Measurements from ENCODE around the gene EXD3.

Gene EXD3

DNA sequence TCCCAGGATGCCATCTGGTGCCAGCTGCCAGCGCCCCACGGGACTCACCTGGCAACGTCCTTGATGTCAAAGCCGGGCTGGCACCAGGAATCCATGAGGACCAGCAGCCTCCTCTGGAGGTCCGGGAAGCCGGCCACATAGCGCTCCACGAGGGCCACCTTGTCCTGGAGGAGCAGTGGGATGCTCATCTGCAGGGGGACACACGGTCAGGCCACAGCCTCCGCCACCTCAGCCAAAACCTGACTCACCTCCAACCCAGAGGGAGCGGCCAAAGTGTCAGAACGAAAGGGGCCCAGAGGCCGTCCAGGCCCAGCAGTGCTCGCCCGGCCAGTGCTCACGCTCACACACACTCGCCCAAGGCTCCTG is 56.5 kb downstream of the EXD3 start:
- H3K36me3 ChIP-seq (ENCODE audit: control insufficient read depth in 1 of 2, insufficient read depth in 2 of 2, low read length in 2 of 2): peaks cover 0 to 12% of the 10 kb centered on the region in 2 donors
- no peak overlapping the region for H3K4me3 ChIP-seq (ENCODE audit: low read depth in 1 of 2, low read length in 2 of 2)
- no peaks in the 10 kb centered on the region for H3K27me3 ChIP-seq (ENCODE audit: low read depth, low read length)
- H3K4me1 ChIP-seq (ENCODE audit: control insufficient read depth in 1 of 2, insufficient read depth in 2 of 2, low read length in 2 of 2): peaks cover 0 to 4% of the 10 kb centered on the region in 2 donors
- no peak overlapping the region for H3K27ac ChIP-seq (ENCODE audit: low read length)
- H3K9me3 ChIP-seq (ENCODE audit: control insufficient read depth in 1 of 2, low read length in 2 of 2): no peaks in the 10 kb centered on the region

DNA sequence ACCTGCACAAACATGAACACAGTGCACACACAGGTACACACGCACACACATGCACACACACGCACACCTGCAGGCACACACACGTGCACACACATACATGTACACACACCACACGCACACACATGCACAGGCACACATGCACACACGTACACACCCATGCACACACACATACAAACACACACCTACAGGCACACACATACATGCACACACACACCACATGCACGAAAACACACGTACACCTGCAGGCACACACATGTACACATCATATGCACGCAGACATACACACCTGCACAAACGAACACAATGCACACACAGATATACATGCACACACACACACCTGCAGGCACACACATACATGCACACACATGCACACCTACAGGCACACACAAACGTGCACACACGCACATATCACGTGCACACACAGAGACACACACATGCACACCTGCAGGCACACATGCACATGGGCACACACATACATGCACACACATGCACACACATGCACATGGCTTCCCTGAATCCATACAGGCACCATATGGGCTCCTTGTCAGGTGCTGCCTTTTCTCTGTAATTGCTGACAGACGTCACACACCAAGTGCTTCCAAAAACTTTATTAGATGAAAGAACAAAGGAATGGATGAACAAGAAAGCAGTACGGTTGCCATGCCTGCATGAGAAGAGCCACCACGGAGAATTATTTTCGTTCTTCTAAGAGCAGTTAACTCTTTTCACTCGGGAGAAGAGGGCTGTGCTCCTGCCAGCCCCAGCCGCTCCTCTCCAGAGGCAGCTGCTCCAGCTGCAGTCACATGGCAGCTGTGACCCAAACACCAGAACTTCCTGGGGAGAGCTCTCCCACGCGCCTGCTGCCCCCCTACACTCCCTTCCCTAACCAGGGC is 57.2 kb downstream of the EXD3 start:
- Histone ChIP-seq H3K27me3 (ENCODE audit: low read depth, low read length) (no peaks in the 10 kb centered on the region), H3K4me3 (ENCODE audit: low read depth in 1 of 2, low read length in 2 of 2) (no peak overlapping the region)

DNA sequence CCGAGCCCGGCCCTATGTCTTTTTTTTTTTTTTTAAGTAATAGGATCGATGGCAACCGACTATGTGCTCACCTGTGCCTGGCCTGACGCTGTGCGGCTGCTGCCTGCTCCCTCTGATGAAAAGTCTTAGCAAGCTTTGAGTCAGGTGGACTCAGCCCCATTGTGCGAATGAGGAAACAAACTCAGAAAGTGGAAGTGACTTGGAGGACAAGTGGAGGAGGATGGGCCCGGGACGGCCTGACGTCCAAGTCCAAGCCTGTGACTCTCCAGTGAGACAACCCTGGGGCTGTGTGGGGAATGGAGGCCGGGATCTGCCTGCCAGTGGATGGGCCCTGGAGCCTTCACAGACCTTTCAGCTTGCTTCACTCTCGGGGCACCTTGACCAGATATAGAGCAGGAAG is 57.9 kb downstream of the EXD3 start:
- Histone ChIP-seq H3K27me3 (ENCODE audit: low read depth, low read length) (no peaks in the 10 kb centered on the region), H3K4me3 (ENCODE audit: low read depth in 1 of 2, low read length in 2 of 2) (no peak overlapping the region), H3K36me3 (ENCODE audit: control insufficient read depth in 1 of 2, insufficient read depth in 2 of 2, low read length in 2 of 2) (peaks cover 0 to 12% of the 10 kb centered on the region in 2 donors), H3K4me1 (ENCODE audit: control insufficient read depth in 1 of 2, insufficient read depth in 2 of 2, low read length in 2 of 2) (peaks cover 0 to 4% of the 10 kb centered on the region in 2 donors), H3K9me3 (ENCODE audit: control insufficient read depth in 1 of 2, low read length in 2 of 2) (no peaks in the 10 kb centered on the region), H3K27ac (ENCODE audit: low read length) (no peak overlapping the region)

More for the DNA sequence above, 57.2 kb downstream of the EXD3 start:
- Histone ChIP-seq H3K27ac (ENCODE audit: low read length) (no peak overlapping the region), H3K4me1 (ENCODE audit: control insufficient read depth in 1 of 2, insufficient read depth in 2 of 2, low read length in 2 of 2) (peaks cover 0 to 4% of the 10 kb centered on the region in 2 donors), H3K36me3 (ENCODE audit: control insufficient read depth in 1 of 2, insufficient read depth in 2 of 2, low read length in 2 of 2) (peaks cover 0 to 12% of the 10 kb centered on the region in 2 donors), H3K9me3 (ENCODE audit: control insufficient read depth in 1 of 2, low read length in 2 of 2) (no peaks in the 10 kb centered on the region)

DNA sequence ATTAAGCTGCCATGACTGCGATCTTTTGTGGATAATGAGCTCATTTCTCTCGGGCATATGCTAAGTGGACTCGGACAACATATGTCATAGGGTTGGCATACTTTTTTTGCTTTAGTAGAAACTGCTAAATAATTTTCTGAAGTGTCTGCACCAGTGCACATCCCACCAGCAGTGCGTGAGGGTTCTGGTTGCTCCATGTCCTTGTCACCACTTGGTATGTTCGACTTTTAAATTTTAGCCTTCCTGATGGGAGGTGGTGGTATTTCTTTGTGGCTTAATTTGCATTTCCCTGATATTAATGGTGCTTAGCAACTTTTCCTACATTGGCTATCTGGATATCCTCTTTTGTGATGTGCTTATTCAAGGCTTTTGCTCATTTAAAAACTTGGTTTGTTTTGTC is 63.1 kb downstream of the EXD3 start:
- Histone ChIP-seq H3K27me3 (ENCODE audit: low read depth, low read length) (no peaks in the 10 kb centered on the region), H3K9me3 (ENCODE audit: control insufficient read depth in 1 of 2, low read length in 2 of 2) (peaks cover 0 to 9% of the 10 kb centered on the region in 2 donors), H3K4me1 (ENCODE audit: control insufficient read depth in 1 of 2, insufficient read depth in 2 of 2, low read length in 2 of 2) (no peaks in the 10 kb centered on the region), H3K36me3 (ENCODE audit: control insufficient read depth in 1 of 2, insufficient read depth in 2 of 2, low read length in 2 of 2) (no peaks in the 10 kb centered on the region), H3K4me3 (ENCODE audit: low read depth in 1 of 2, low read length in 2 of 2) (no peak overlapping the region), H3K27ac (ENCODE audit: low read length) (no peak overlapping the region)

DNA sequence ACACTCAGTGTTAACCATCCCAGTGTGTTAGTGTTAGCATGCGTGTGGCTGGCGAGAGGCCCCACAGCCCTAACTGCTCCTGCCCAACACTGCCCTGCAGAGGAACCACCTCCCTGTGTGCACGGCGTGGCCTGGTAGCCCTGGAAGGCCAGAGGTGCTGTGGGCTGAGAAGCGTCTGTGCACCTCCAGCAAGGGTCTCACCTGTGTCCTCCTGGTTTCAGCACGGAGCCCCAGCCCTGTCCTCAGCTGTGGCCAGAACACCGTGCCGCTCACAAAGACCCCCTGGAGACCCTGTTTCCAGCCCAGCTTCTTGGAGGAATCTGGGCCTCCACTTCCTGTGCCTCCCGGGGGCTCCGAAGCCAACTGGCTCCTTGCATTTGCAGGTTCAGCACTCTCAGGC is 64.8 kb downstream of the EXD3 start:
- Histone ChIP-seq H3K4me1 (ENCODE audit: control insufficient read depth in 1 of 2, insufficient read depth in 2 of 2, low read length in 2 of 2) (no peaks in the 10 kb centered on the region), H3K36me3 (ENCODE audit: control insufficient read depth in 1 of 2, insufficient read depth in 2 of 2, low read length in 2 of 2) (no peaks in the 10 kb centered on the region), H3K27ac (ENCODE audit: low read length) (no peak overlapping the region), H3K9me3 (ENCODE audit: control insufficient read depth in 1 of 2, low read length in 2 of 2) (peaks cover 0 to 9% of the 10 kb centered on the region in 2 donors), H3K4me3 (ENCODE audit: low read depth in 1 of 2, low read length in 2 of 2) (no peak overlapping the region), H3K27me3 (ENCODE audit: low read depth, low read length) (no peaks in the 10 kb centered on the region)

DNA sequence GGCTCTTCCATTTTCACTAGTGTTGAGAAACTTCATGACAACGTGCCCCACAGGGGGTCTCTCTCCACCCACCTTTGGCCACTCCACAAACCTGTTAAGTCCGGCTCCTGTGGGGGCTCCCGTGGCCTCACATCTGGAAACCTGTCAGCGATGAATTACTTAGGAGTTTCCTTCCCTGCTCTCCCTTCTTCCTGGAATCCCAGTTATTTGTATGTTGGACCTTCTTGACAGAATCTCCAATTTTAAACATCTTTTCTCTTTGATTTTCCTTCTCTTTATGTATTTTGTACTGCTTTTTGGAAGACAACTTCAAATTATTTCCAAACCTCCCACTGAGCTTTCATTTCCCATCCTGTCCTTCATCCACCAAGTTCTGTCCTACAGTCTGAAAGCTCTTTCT is 65.8 kb downstream of the EXD3 start:
- H3K36me3 ChIP-seq (ENCODE audit: control insufficient read depth in 1 of 2, insufficient read depth in 2 of 2, low read length in 2 of 2): no peaks in the 10 kb centered on the region
- H3K4me1 ChIP-seq (ENCODE audit: control insufficient read depth in 1 of 2, insufficient read depth in 2 of 2, low read length in 2 of 2): no peaks in the 10 kb centered on the region
- H3K9me3 ChIP-seq (ENCODE audit: control insufficient read depth in 1 of 2, low read length in 2 of 2): peaks cover 0 to 9% of the 10 kb centered on the region in 2 donors
- H3K27me3 ChIP-seq (ENCODE audit: low read depth, low read length): no peaks in the 10 kb centered on the region
- H3K4me3 ChIP-seq (ENCODE audit: low read depth in 1 of 2, low read length in 2 of 2): no peak overlapping the region
- H3K27ac ChIP-seq (ENCODE audit: low read length): no peak overlapping the region

DNA sequence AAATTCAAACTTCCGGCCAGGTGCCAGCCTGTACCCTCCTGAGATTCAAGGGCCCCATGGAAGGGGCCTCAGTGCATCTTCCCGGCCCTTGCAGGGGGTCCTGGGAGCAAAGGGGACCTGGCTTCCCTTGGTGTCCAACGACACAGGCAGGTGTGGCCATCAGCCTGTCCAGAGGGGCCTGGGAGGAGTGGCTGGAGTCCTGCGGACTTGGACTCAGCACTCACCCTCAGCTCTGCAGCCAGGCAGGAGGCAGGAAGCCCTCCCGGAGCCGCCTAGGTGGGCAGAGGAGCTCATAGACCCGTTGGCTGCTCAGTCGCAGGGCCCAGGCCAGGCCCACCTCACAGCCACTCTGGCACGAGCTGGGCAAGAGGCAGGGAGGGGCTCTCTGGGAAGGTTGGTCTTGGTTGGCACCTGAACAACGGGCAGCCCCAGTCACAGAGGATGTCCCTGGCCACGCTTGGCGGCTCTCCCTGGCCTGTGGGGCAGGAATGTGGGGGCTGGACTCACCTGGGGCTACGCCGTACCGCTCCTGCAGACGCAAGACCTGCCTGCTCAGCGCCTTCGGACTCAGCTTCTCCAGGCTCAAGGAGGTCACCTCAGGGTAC is 67.1 kb downstream of the EXD3 start:
- peaks cover 0 to 9% of the 10 kb centered on the region in 2 donors for H3K9me3 ChIP-seq (ENCODE audit: control insufficient read depth in 1 of 2, low read length in 2 of 2)
- no peak overlapping the region for H3K27ac ChIP-seq (ENCODE audit: low read length)
- no peaks in the 10 kb centered on the region for H3K27me3 ChIP-seq (ENCODE audit: low read depth, low read length)
- no peaks in the 10 kb centered on the region for H3K4me1 ChIP-seq (ENCODE audit: control insufficient read depth in 1 of 2, insufficient read depth in 2 of 2, low read length in 2 of 2)
- no peak overlapping the region for H3K4me3 ChIP-seq (ENCODE audit: low read depth in 1 of 2, low read length in 2 of 2)
- no peaks in the 10 kb centered on the region for H3K36me3 ChIP-seq (ENCODE audit: control insufficient read depth in 1 of 2, insufficient read depth in 2 of 2, low read length in 2 of 2)

DNA sequence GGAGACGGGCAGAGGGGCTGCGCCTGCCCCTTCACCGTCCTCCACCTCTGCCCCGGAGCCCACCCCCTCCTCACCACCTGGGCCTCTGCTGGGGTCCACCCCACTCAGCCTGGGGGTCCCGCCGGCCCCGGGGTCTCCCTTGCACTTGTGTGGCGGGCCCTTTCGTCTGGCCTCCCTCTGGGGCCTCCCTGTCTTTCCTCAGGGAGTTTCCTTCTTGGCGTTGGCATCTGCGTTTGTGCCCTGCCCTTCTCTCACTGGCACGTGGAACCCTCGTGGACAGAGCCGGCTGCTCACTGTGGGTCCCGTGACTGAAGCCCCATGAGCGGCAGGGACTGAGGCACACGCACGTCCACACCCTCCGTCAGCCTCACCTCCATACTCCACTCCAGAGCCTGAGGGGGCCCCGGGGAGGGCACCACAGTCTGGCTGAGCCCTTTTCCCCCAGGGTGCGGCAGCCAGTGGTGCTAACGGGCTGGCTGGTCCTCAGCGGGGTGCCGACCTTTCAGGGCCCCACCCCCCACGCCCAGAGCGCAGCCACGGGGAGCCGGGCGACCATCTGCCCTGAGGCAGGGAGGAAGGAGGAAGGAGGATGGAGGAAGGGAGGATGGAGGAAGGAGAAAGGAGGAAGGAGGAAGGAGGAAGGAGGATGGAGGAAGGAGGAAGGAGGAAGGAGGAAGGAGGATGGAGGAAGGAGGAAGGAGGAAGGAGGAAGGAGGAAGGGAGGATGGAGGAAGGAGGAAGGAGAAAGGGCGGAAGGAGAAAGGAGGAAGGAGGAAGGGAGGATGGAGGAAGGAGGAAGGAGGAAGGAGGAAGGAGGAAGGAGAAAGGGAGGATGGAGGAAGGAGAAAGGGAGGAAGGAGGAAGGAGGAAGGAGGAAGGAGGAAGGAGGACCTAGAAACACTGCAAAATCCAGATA is 67.9 kb downstream of the EXD3 start:
- Histone ChIP-seq H3K27ac (ENCODE audit: low read length) (no peak overlapping the region), H3K4me1 (ENCODE audit: control insufficient read depth in 1 of 2, insufficient read depth in 2 of 2, low read length in 2 of 2) (no peaks in the 10 kb centered on the region), H3K9me3 (ENCODE audit: control insufficient read depth in 1 of 2, low read length in 2 of 2) (peaks cover 0 to 9% of the 10 kb centered on the region in 2 donors), H3K36me3 (ENCODE audit: control insufficient read depth in 1 of 2, insufficient read depth in 2 of 2, low read length in 2 of 2) (no peaks in the 10 kb centered on the region), H3K27me3 (ENCODE audit: low read depth, low read length) (no peaks in the 10 kb centered on the region), H3K4me3 (ENCODE audit: low read depth in 1 of 2, low read length in 2 of 2) (no peak overlapping the region)

DNA sequence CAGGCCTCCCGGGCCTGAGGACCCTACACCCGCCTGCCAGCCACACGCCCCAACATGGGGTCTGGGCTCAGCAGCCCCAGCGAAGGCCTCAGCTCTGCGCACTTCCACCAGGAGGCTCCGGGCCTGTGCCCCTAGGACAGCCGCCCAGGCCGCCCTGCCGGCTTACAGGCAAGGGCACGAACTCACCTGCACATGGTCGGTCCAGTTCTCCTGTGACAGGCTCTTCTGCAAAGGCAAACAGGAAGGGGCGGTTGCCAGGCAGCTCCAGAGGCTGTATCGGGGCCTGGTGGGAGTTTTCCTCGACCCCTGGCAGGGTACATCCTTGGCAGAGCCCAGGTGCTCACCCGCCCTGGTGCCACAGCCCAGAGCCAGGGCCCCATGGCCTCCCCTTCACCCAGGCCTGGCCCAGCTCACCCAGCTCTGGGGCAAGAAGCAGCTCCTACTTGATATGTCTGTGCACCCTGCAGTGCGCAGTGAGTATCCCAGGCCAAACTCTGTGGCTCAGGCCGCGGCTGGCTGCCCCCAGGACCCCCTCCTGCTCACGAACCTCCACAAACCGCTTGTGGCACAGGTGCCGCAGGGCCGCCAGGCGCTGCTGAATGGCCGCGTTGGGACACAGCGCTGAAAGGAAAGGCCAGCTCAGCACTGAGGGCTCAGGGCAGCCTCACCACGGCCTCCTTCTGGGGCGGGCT is 68.7 kb downstream of the EXD3 start:
- peaks cover 0 to 3% of the 10 kb centered on the region in 2 donors for H3K36me3 ChIP-seq (ENCODE audit: control insufficient read depth in 1 of 2, insufficient read depth in 2 of 2, low read length in 2 of 2)

DNA sequence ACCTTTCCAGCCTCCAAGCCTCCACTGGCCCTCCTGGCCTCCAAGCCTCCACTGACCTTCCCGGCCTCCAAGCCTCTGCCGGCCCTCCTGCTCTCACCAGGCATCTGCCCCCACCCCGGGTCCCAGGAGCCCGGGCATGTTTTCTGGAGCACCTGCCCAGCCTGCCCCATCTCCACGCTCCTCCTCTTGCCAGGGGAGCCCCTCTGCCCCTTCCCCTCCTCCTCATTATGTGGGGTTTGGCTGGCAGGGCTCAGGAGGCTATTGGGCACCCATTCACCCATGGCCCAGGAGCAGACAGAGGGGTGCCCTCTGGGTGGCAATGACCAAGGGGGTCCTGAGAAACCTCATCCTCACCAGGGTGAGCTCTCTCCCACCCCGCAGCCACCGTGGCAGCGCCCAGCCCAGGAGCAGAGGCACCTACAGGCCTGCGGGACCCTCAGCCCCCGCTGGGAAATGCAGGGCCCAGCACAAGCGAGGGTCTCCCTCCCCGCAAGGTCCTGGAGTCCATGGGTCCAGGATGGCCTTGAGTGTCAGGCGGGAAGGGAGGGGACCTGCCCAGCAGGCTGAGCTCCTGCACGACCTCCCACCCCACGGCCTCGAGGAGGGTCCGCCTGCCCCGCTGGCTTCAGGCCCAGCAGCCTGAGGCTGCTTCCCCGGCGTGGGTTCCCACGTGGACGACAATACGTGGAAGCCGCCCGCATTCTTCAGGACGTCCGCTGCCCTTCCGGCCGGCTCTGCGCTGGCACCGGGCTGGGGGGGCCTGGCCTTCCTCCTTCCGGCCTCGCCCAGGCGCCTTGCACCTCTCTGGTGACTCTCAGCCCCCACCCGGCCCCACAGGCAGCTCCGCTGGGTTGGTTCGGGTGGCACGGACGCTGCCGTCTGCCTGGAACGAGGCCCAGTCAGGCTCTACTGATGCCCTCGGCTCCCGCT is 69.5 kb downstream of the EXD3 start:
- H3K27ac ChIP-seq (ENCODE audit: low read length): no peak overlapping the region
- no peaks in the 10 kb centered on the region for H3K27me3 ChIP-seq (ENCODE audit: low read depth, low read length)
- H3K36me3 ChIP-seq (ENCODE audit: control insufficient read depth in 1 of 2, insufficient read depth in 2 of 2, low read length in 2 of 2): peaks cover 0 to 8% of the 10 kb centered on the region in 2 donors
- no peak overlapping the region for H3K4me3 ChIP-seq (ENCODE audit: low read depth in 1 of 2, low read length in 2 of 2)
- peaks cover 0 to 9% of the 10 kb centered on the region in 2 donors for H3K9me3 ChIP-seq (ENCODE audit: control insufficient read depth in 1 of 2, low read length in 2 of 2)
- no peaks in the 10 kb centered on the region for H3K4me1 ChIP-seq (ENCODE audit: control insufficient read depth in 1 of 2, insufficient read depth in 2 of 2, low read length in 2 of 2)

More for the DNA sequence above, 68.7 kb downstream of the EXD3 start:
- H3K4me1 ChIP-seq (ENCODE audit: control insufficient read depth in 1 of 2, insufficient read depth in 2 of 2, low read length in 2 of 2): no peaks in the 10 kb centered on the region
- no peak overlapping the region for H3K4me3 ChIP-seq (ENCODE audit: low read depth in 1 of 2, low read length in 2 of 2)
- no peak overlapping the region for H3K27ac ChIP-seq (ENCODE audit: low read length)
- H3K9me3 ChIP-seq (ENCODE audit: control insufficient read depth in 1 of 2, low read length in 2 of 2): peaks cover 0 to 9% of the 10 kb centered on the region in 2 donors
- no peaks in the 10 kb centered on the region for H3K27me3 ChIP-seq (ENCODE audit: low read depth, low read length)

Data from muscle layer of duodenum (tissue), 2 donors.